Stimulated activated CD4-positive, alpha-beta T cell treated with anti-CD3 and anti-CD28 coated beads, Interleukin-1b, Interleukin-23, amount 100 ng/mL, for 24 hours (primary cell): ENCODE measurements around the gene ASCC1.

Experiments
- DNase-seq, 4 experiments: peaks; one replicate each; pipeline ENCODE4 v3.0.0-alpha.2; 2020; ENCODE audit warnings: low read depth in 4 of 4, low spot score in 1 of 4

Gene ASCC1

DNA sequence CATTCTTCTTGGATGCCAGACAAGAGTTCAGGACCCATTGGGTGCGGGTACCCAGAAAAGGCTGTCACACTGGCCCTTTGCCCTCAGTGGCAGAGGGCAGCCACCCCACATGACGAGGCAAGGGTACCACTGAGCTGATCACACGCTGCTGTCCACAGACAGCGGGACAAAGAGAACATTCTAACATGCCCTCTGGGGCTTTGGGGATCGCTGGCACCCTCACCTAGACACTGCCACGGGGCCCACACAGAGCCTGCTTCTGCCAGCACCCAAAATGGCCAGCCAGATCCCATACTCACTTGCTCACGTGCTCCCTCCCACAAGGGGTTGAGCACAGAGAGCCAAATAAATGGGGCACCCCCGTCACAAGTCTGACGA lies 111.0 kb downstream of the ASCC1 start:
- DNase-seq: no peak

GRCh38 chr10:72104472-72105097 lies 111.5 kb downstream of the ASCC1 start:
- no peak for DNase-seq

DNA sequence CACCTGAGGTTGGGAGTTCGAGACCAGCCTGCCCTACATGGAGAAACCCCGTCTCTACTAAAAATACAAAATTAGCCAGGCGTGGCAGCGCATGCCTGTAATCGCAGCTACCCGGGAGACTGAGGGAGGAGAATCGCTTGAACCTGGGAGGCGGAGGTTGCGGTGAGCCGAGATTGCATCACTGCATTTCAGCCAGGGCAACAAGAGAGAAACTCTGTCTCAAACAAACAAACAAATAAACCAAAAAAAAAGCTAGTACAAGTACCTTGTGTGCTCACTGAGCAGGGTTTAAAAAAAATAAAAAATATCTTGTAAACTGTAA lies 116.5 kb downstream of the ASCC1 start:
- no peak for DNase-seq

- DNase-seq: no peak
Observed at GRCh38 chr10:72098836-72099599, 117.1 kb downstream of the ASCC1 start.

DNA sequence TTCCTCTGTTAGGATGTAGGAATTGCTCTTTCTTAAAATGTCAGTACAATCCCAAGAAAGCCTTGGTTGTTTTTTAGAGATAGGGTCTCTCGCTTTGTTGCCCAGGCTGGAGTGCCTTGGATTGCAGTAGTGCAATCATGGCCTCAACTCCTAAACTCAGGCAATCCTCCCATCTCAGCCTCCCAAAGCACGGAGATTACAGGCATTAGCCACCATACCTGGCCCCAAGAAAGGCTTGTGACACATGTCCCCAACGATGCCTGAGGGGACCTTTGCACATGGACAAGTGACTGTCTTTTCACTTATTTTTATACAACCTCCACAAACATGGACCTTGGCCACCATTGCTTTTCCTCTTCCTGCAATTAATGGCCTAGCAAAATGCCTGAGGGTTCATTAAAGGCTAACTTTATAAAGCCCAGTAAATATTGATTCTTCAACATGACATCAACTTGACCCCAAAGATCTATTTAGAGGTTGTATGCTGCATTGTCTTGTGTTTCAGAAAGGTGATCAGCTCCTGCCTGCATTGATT lies 117.7 kb downstream of the ASCC1 start:
- no peak for DNase-seq

- no peak for DNase-seq
Observed at GRCh38 chr10:72097448-72098300, 118.4 kb downstream of the ASCC1 start.

DNA sequence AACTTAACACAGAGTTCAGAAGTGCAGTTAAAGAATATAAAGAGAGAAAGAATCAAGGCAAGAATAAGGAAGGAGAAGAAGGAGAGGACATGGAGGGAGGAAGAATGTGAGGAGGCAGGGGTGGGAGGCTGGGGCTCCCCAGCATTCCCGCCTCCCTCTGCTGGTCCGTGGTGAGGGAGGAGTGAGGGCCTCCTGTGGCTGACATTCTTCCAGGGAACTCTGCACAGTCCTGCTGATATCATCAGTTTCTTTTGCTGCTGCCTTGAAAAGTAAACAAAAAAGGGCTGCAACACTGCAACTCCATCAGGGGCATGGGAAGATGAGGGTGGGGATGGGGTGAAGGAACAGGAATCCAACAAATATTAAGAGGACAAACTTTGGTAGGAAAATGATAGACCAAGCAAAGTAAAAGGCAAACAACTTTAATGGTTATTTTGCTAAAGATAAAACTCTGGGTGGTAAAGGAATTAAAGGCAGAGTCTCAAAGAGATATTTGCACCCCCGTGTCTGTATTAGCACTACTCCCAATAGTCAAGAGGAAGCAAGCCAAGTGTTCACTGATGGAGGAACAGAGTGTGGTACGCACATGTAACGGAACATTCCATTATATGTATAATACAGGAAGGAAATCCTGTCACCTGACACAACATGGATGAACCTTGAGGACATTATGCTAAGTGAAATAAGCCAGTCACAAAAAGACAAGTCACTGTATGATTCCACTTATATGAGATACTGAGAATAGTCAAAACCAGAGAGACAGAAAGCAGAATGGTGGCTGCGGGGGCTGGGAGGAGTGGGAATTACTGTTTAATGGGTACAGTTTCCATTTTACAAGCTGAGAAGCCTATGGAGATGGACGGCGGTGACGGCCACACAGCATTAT lies 119.7 kb downstream of the ASCC1 start:
- DNase-seq: no peak

- no peak for DNase-seq
Observed at GRCh38 chr10:72095195-72095594, 120.9 kb downstream of the ASCC1 start.

- DNase-seq: no peak
Observed at GRCh38 chr10:72094574-72094973, 121.5 kb downstream of the ASCC1 start.

- DNase-seq: no peak
Observed at GRCh38 chr10:72093450-72093849, 122.6 kb downstream of the ASCC1 start.

DNA sequence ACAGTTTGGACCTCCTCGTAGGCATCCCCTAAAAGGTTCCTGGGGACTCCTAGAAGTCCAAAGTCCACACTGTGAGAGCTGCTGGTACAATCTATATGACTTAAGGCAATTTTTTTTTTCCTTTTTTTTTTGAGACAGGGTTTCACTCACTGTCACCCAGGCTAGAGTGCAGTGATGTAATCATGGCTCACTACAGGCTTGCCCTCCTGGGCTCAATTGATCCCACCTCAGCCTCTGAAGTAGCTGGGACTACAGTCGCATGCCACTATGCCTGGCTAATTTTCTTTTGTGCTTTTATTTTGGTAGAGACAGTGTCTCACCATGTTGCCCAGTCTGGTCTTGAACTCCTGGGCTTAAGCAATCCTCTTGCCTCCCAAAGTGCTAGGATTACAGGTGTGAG lies 123.1 kb downstream of the ASCC1 start:
- DNase-seq: no peak

GRCh38 chr10:72092171-72092924 lies 123.7 kb downstream of the ASCC1 start:
- no peak for DNase-seq

GRCh38 chr10:72090326-72090725 lies 125.8 kb downstream of the ASCC1 start:
- DNase-seq: no peak

DNA sequence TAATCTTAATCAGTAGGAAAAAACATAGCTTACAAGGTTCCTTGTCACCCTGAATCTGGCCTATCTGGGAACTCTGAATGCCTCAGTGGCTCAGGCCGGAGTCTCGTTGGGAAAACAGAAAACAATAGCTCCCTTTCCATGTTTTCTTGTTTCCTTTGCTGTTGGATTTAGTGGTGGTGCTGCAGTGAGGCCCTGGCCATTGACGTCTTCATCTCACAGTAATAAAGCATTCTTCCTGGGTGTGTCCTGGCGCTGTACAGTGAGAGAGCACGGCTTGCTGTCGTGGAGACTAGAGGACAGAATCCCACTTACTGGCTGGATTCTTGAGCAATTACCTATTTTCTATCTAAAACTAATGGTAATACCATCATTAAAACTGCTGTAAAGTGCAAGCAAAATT lies 126.5 kb downstream of the ASCC1 start:
- no peak for DNase-seq

- DNase-seq: peak in 1 of 4 experiments; percentile 43
Observed at GRCh38 chr10:72088889-72089575, 127.0 kb downstream of the ASCC1 start.

DNA sequence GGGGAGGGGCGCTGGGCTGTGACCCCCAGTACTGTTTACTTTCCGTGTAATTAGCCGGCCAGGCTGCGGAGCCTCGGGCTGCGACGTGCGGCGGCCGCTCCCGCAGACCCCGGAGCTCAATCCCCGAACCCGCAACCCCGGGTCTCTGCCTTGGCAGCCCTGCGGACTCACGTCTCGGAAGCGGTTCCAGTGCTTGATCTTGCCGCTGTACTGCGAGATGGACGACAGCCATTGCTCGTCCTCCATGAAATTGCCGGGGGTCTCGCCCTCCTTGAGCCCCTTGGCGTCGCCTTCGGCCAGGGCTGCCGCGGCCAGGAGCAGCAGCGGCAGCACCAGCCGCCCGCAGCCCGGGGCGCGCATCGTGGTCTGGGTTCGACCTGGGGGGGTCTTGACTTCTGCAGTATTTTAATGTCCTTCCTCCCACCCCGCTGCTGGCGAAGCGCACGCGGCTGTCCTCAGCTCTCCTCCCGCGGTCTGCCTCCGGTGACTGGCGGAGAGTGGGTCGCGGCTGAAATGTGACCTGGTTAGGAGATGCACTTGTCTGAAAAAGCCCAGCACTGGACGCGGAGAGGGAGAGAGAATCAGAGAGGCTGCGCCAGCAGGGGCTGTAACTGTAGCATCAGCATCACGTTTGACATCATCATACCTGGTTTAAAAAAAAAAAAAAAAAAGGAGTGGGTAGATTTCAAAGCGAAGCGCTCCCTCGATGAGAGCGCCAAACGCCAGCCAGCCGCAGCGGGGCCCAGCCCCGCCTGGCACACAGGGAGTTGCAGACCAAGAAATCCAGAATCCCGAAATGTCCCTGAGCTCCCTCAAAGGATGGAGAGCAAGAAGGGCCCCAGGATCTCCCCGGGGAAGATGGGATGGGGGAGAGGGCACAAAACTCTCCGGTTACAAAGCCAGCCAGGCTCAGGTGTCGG lies 127.8 kb downstream of the ASCC1 start, which contains the start of gene SPOCK2:
Gene SPOCK2 (minus strand): TSS at position 583 of the 920 bp plus-strand sequence. CDS start 223 bp downstream, at position 360.
- peak in 1 of 4 experiments; percentile 51 for DNase-seq

DNA sequence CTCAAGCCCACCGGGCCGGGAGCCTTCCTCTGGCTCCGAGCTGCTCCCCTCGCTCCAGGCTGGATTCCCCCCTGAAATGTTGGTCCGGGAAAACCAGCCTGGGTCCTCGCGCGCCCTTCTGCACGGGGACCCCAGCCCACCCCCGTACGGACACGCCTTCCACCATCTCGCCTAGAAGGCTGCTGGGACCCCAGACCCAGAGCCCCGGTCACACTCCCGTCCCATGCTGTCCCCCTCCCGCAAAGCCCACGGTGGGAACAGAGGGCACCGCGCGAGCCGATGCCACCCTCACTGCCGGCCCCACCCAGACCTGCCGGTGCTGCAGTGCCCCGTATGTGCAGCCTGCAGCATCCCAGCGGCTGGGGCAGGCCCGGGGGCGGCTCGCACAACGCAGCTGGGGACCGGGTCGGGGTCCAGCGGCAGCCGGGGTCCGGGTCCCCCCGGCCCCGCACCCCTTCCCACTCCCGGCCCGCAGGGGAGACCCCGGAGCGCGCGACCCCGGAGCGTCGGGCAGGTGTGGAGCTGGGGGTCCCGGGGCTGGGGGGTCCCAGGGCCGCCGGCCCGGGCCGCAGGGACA lies 128.6 kb downstream of the ASCC1 start:
- no peak for DNase-seq
